SHP77 (cell line): ENCODE results near the gene LSAMP.

Experiments used
- DNase-seq, 2 experiments: peaks; one replicate each; lab custom pipeline; 2025; lab: John Stamatoyannopoulos, UW

Gene LSAMP

GRCh38 chr3:116356056-116356455, 89.2 kb downstream of the LSAMP start:
- DNase-seq: no peak

- DNase-seq: no peak
Measured at GRCh38 chr3:116354382-116354781, 90.9 kb downstream of the LSAMP start.

GRCh38 chr3:116350119-116350733, 95.1 kb downstream of the LSAMP start:
- DNase-seq: no peak

GRCh38 chr3:116348216-116348615, 97.1 kb downstream of the LSAMP start:
- no peak for DNase-seq

GRCh38 chr3:116342499-116342898, 102.8 kb downstream of the LSAMP start:
- DNase-seq: no peak

GRCh38 chr3:116341899-116342298, 103.4 kb downstream of the LSAMP start:
- no peak for DNase-seq

GRCh38 chr3:116341381-116341780, 103.9 kb downstream of the LSAMP start:
- DNase-seq: no peak

- DNase-seq: no peak
Measured at GRCh38 chr3:116340680-116341216, 104.5 kb downstream of the LSAMP start.

GRCh38 chr3:116339441-116340028, 105.8 kb downstream of the LSAMP start:
- DNase-seq: no peak

GRCh38 chr3:116338713-116339112, 106.6 kb downstream of the LSAMP start:
- no peak for DNase-seq

GRCh38 chr3:116337229-116337628, 108.1 kb downstream of the LSAMP start:
- no peak for DNase-seq

GRCh38 chr3:116331380-116331779, 113.9 kb downstream of the LSAMP start:
- DNase-seq: no peak

- no peak for DNase-seq
Measured at GRCh38 chr3:116322750-116323375, 122.4 kb downstream of the LSAMP start.

GRCh38 chr3:116318370-116318769, 126.9 kb downstream of the LSAMP start:
- no peak for DNase-seq

- DNase-seq: no peak
Measured at GRCh38 chr3:116316771-116317170, 128.5 kb downstream of the LSAMP start.

GRCh38 chr3:116314476-116314875, 130.8 kb downstream of the LSAMP start:
- DNase-seq: no peak

- no peak for DNase-seq
Measured at GRCh38 chr3:116306720-116307119, 138.6 kb downstream of the LSAMP start.

- DNase-seq: no peak
Measured at GRCh38 chr3:116306149-116306548, 139.1 kb downstream of the LSAMP start.

- DNase-seq: no peak
Measured at GRCh38 chr3:116302087-116302747, 143.1 kb downstream of the LSAMP start.

GRCh38 chr3:116301422-116301821, 143.9 kb downstream of the LSAMP start:
- no peak for DNase-seq

- no peak for DNase-seq
Measured at GRCh38 chr3:116300226-116300625, 145.1 kb downstream of the LSAMP start.

GRCh38 chr3:116299646-116300081, 145.6 kb downstream of the LSAMP start:
- no peak for DNase-seq

- no peak for DNase-seq
Measured at GRCh38 chr3:116298151-116298550, 147.1 kb downstream of the LSAMP start.
